ENCODE data around the gene SNAP23.

SNAP23 gene

DNA sequence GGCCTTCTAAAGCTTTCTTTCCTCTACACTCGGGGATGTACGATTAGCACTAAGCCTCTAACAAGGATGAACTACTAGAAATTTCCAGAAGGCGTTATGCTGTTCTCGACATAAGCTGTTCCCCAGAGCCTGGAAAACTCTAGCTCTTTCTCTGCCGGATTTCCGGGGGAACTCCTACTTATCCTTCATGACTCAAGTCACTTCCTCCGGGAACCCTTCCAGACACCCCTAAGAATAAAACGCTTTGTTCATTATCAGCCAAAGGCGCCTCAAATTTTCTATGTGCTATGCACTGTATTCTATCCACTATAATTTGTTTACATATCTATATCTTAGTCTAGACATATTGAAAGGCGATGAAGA lies 455 bp upstream of the SNAP23 start:
- DNase-seq = peak in 43 of 58 donors; percentile 5 to 82 (median 52)

DNA sequence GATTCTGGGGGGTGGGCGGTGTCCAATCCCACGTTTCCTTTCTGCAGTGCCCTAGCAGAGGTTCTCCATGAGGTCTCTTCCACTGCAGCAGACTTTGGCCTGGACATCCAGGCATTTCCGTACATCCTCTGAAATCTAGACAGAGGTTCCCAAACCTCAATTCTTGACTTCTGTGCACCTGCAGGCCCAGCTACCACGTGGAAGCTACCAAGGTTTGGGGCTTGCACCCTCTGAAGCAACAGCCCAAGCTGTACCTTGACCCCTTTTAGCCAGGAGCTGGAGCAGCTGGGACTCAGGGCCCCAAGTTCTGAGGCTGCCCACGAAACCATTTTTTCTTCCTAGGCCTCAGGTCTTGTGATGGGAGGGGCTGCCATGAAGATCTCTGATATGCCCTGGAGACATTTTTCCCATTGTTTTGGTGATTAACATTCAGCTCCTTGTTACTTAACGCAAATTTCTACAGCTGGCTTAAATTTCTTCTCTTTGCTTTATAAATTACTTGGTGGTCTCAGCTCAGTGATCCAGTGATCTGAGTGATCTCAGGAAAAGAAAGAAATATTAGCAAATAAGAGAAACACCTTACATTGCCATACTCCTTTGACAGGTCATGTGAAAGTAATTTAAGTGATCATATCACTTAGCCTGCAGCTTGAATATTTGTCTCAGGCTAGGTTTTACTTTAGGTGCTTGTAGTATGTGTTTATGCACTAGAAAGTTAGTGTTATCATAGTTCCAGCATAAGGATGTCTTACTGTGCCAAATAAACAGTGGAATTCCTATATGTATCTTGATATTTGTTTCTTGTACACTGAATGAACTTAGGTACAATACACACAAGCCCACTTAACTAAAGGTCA lies 3.0 kb downstream of the SNAP23 start:
- no peak for DNase-seq

DNA sequence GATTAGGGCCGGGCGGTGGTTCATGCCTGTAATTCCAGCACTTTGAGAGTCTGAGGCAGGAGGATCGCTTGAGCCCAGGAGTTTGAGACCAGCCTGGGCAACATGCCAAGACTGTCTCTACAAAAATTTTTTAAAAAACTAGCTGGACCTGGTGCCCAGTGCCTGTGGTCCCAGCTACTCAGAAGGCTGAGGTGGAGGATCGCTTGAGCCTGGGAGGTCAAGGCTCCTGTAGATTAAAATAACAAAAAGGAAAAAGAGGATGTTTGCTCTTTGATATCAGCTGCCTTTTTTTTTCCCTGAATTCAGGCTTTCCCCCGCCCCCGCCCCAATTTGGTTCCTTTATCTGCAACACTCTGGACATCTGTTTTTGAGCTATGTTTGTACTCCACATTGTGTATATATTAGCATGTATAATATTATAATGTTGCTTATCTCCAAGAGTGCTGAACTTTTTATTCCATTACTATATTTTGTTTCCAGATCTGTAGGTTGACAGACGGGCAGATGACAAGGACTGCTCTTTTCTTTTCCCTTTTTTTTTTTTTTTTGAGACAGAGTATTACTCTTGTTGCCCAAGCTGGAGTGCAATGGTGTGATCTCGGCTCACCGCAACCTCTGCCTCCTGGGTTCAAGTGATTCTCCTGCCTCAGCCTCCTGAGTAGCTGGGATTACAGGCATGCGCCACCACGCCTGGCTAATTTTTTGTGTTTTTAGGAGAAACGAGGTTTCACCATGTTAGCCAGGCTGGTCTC lies 4.6 kb downstream of the SNAP23 start:
- peak in 2 of 58 donors; percentile 14 to 21 for DNase-seq

DNA sequence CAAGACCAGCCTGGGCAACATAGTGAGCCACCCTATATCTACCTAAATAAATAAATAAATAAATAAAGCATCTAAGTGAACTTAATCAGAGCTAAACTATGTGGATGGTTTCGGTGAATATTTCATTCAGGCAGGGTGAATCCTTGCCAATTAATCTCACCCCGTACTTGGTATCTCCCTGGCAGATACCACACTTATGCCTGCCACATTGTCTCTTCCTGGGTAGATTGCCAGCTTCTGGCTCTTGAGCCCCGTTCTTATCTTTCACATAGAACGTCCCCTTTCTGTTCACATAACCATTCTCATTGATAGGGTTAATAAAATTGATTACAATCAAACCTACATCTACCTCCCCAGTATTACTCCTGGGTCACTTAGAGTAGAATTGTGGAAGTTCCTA lies 7.0 kb downstream of the SNAP23 start:
- DNase-seq = no peak

DNA sequence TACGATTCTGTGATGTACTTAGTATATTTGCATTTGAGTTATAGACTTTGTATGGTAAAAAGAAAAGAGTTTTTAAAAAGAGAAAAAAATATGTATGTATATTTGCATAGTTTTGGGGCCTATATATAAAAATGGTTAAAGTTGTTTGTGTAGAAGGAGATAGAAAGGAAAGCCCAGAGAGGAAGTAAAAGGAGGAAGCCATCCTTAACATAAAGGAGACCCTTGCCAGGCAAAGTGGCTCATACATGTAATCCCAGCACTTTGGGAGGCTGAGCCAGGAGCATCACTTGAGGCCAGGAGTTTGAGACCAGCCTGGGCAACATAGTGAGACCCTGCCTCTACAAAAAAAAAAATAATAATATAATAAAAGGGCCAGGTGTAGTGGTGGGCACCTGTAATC lies 8.4 kb downstream of the SNAP23 start:
- no peak for DNase-seq

DNA sequence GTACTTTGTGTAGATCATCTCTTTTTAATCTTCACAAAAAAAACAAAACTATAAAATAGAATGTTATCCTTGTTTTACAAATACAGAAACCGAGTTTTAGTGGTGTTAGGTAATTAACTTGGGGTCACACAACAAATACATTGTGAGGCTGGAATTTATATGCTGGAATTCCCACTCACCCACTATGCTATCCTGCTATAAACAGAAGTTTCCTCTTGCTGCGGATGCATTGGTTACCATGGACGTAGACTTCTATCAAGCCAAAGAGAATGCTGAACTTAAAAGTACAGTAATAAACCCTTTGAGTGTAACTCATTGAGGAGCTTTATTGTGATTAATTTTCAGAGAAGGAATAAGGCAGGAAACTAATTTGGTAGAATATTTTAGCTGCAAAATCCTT lies 9.2 kb downstream of the SNAP23 start:
- no peak for DNase-seq

DNA sequence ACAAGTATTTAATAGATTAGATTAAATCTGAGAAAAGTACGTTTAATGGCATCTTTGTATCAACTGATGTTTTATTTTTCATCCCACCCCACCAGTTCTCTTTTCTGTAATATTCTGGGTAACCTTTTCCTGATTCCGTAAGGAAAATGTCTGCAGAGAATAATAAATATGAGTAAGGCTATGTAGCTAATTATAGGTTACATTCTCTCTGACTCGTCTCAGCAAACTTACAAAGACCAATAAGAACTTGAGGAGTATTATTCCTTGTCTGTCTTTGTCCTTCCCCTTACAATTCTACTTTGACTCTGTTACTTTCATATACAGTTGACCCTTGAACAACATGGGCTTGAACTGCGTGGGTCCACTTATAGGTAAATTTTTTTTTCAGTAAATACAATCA lies 12.1 kb downstream of the SNAP23 start:
- DNase-seq = no peak

DNA sequence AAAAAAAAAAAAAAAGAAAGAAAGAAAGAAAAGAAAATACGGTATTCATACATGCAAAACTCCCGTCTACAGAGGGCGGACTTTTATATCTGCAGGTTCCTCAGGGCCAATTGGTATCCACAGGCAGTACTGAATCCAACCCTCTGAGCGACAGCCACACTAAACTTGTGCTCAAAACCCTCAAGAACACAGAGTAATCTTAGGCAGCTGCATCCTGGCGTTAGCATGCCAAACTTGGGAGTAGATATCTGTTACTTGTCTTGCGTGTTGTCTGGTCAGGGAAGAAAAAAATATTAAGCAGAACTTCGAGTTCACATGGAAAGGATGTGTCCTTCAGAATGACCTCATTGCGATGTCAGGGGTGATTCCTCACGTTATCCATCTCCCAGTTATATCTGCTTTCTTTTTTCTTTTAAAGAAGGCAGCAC lies 12.8 kb downstream of the SNAP23 start:
- no peak for DNase-seq

DNA sequence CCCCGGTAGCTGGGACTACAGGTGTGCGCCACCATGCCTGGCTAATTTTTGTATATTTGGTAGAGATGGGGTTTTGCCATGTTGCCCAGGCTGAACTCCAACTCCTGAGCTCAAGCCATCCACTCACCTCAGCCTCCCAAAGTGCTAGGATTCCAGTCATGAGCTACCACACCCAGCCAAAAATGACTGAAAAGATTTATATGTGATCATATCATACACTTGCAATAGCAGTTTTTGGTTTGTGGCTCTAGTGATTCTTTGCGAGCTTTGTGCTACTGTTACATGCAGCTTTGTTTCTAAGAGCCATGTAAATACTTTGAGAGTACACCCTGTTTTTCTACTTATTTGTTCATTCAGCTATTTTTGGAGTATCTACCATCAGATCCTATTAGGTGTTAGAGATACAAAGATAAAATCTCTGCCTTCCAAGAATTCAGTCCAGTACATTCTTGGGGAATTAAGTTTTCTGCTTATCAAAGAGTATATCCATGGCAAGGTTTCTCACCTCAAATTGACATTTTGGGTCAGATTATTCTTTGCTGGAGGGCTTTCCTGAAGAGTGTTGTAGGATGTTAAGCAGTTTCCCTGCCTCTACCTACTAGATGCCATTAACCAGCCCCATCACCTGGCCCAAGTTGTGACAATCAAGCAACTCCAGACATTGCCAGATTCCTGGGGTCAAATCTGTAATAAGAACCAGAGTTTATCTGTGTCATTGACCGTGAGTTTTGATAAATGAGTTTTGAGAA lies 15.0 kb downstream of the SNAP23 start:
- no peak for DNase-seq

DNA sequence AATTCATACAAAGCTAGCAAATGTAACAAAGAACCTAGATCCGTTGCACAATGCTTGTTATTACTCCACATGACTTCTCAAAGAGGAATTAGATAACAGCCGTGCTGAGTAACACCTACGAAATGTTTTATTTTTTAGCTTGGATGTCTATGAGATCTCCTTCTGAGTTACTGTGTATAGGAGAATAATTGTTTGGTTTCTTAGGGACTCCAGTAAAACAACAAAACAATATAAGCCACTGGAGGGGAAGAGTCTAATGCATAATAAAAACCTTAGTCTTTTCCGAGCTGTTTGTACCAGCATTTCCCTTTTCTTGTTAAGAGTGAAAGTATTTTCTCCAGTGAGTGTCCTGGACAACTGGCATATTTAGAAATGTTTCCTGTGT lies 15.6 kb downstream of the SNAP23 start:
- DNase-seq = no peak

DNA sequence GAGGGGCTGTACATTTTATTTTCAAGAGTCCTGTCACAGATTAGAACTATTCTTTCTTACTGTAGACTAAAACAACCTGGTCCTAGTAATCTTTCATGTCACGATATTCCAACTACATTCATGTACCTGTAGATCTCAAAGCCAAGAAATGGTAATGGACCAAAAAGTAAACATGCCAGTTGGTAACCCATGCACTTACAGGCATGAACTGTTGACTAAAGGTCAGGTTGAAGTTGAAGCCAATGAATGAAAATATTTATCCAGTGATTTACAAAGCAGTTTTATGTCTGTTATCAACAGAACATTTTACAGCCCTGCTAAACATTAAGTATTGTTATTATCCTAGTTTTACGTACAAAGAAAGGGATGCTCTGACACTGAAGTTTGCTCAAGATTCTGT lies 27.9 kb downstream of the SNAP23 start:
- no peak for DNase-seq

DNA sequence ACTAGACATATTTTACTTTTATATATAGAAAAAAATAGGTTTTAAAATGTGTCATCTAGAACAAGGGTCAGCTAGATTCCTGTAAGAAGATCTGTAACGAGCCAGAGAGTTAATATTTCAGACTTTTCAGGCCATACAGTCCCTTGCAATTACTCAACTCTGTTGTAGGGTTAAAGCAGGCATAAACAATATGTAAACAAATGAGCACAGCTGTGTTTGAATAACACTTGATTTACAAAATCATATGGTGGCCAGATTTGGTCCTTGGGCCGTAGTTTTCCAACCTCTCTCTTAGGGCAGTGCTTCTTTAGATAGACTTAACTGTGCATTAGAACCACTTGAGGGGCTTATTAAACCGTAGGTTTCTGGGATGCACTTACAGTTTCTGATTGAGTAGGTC lies 33.5 kb downstream of the SNAP23 start:
- no peak for DNase-seq

DNA sequence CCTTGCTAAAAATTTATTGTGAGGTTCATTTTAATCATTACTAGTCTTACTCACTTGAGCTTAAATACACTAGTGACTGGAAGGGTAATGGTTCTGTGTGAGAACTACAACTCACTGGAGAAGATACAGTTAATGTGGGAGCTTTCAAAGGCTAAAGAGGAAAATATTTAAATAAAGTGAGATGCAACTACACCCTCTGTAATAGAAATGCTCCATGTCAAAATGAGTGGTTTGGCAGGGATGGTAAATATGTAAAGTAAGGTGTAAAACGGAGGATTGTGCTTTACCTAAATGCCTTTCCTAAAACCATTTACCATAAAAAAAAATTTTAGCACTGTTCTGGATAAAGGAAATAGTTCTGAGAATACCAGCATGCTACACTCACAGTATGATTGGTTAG lies 37.8 kb downstream of the SNAP23 start:
- DNase-seq = no peak

DNA sequence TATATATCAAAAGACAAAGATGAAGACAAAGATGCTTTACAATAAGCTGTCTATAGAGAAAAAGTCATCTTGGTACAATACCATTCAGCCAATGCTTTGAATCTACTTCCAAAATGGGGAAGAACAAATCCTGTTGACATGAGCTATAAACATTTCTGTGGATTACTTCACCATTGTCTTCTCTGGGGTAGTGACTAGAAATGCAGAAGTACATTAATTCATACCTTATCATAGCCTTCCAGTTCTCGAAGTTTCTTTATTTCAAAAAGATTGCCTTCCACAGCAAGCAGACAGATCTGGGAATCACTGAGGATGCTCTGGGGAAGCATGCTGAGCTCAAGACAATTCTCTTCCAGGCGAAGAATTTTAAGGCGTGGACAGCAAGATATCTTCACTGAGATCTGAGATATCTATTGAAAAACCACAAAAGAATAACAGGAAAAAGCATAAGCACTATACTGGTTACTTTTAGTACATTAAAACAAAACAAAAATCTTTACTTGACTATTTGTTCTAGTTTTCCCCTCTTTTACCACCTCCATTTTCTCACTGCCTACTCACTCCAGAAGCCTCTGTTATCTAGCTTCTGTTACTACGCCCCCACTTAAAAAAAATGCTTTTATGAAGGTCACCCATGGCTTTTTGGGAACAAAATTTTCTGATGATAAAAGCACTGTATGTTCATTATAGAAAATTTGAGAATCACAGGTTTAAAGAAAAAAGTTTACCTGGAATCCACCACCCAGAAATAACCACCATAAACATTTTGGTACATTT lies 49.6 kb downstream of the SNAP23 start:
- DNase-seq = no peak

DNA sequence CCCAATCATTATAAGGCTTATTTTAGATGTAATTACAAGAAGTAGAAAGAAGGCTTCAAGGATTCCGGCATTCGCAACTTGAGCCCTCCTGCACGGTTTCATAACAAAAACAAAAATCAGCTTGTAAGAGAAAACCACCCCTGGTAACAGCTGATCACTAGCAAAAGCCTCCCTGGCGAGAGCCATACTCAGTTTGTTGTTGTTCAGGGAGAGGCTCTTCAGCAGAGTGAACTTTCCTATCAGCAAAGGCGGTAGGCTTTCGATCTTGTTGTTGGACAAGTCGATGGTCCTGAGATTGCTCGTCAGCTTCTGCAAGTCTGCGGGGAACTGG lies 52.4 kb downstream of the SNAP23 start:
- DNase-seq = peak in 3 of 58 donors; percentile 28 to 50 (median 45)

DNA sequence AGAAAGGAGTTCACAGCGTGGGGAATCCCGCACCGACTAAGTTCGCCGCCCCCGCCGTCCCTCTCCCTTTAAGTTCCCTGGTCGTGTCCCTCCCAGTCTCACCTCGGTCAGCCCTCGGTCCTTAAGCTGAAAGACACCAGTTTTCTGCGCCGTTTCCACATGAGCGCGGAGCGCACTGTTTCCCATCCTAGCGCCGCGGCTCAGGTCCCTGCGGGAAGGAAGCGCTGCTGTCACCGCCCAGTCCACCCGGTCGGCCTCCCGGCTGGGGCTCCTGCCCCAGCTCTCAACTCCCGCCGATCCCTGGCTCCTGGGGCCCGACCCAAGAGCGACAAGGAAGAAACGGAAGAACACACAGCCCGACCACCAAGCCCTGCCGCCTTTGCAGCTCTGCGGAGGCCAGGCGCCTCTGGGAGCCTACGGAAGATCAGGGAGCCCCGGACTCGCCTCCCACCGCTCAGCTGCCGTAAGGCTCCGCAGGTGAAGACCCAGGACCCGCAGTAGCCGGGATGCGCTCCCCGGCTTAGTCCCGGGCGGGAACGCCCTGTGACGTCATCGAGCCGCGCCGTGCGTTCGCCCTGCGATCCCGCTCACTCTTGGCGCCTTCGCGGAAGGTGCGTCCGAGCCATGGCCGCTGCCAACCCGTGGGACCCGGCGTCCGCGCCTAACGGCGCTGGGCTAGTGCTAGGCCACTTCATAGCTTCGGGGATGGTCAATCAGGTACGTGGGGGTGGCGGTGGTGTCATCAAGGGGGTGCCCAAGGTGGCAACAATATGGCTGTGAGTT lies 53.0 kb downstream of the SNAP23 start, which contains the start of the genes HAUS2 and LRRC57:
HAUS2 (plus strand) TSS at position 590 of the 783 bp plus-strand sequence; CDS start at position 625, 35 bp downstream.
LRRC57 (minus strand) TSS at position 545 of the 783 bp plus-strand sequence; CDS start at position 186, 359 bp downstream.
- peak in 57 of 58 donors; percentile 43 to 86 (median 71) for DNase-seq

DNA sequence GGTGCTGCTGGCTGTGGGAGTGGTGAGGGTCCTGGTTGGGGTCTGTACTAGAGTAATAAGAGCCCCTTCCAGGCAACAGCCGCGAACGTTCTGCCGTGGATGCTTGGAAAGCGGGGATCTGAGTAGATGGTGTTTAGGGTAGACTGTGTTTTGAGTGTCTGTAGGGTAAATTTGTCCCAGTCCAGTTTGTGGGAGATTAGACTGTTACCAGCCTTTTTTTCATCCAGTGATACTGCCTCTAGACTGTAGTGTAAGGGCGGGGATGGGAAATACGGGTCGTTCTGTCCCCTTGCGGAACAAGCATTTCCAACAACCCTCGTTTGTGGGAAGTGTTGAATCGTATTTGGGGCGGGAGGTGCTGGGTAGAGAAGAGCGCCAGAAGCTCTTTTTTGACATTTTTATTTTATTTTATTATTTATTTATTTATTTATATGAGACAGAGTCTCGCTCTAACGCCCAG lies 53.6 kb downstream of the SNAP23 start:
- peak in 4 of 58 donors; percentile 2 to 36 (median 20) for DNase-seq

DNA sequence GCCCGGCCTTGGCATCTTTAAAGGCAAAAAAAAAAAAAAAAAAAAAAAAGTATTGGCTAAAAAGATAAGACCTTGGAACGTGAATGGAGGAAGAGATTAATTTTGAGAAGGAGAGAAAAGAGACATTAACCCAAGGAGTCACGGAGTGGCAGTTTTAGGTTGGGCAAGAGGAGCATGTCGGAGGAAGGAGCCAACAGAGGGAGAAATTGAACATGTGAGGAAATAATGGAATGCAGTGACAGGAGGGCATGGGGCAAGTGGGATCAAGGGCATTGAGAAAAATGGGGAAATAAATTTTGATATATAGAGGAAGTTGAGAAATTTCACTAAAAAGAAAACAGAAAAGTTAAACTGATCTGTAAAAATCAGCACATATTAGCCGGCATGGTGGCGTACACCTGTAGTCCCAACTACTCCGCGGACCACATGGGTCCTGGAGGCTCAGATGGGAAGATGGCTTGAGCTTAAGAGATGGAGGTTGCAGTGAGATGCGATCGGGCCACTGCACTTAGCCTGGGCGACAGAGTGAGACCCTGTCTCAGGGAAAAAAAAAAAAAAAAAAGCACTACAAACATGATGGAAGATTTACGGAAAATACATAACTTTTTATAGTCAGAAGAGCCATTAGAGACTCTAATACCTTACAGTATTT lies 54.4 kb downstream of the SNAP23 start:
- DNase-seq = no peak

DNA sequence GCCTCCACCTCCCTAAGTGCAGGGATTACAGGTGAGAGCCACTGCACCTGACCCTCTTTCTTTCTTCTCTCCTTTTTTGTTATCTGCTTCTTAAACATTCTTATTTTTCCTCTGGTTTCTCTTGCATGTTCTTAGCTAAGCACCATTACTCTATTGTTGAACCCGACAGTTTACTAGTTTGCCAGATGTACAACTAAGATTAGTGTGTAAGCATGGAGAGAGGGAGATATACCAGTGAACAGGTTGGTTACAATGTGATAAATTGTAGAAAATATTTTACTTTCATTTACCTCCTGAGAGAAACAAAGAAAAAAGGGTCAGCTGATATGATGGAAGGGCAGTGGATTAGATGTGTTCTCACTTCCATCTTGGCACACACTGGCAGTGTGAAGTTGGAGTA lies 58.1 kb downstream of the SNAP23 start:
- DNase-seq = no peak
